Activated naive CD4-positive, alpha-beta T cell (primary cell): ENCODE measurements around the gene CD82.
"Not testable (repeated sequence)": the region's sequence is repeated elsewhere in the genome, so short reads cannot be mapped to it uniquely, and the experiment has no call there.

Experiments
- DNase-seq, 4 experiments: peaks; one replicate each; lab custom pipeline; 2025; lab: John Stamatoyannopoulos, UW

The CD82 gene

DNA sequence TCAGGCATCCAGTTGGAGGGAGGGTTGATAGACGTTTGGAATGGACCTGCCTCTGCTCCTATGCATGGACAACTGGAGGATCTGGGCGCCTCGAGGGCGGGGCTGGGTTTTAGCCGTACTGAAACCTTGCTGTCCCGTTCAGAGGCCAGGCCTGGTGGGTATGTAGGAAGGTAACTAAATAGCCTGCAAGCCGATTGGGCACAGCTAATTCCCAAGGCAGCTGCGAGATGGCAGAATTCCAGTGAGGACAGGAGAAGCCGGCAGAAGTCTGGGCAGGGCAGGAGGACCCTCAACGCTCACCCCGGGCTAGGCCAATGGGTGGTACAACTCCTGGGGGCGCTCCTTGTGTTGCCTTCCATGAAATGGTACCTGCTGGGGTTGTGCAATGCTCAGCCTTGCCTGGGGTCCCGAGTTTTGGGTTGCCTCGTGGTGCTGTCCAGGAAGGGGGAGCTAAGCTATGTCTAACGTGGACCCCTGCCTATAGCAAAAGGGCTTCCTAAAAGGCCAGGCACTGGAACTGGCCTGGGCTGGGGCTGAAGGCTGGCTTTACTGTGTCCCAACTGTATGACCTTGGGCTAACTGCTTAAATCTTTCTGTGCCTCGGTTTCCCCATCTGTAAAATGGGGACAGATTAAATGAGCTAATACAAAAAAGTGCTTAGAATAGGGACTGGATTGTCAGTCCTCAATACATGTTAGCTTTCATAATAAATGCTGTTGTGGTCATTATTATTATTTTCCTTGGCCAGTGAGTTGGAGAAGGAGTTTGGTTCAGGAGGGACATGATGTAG is 30.1 kb upstream of the CD82 start:
- no peak for DNase-seq

DNA sequence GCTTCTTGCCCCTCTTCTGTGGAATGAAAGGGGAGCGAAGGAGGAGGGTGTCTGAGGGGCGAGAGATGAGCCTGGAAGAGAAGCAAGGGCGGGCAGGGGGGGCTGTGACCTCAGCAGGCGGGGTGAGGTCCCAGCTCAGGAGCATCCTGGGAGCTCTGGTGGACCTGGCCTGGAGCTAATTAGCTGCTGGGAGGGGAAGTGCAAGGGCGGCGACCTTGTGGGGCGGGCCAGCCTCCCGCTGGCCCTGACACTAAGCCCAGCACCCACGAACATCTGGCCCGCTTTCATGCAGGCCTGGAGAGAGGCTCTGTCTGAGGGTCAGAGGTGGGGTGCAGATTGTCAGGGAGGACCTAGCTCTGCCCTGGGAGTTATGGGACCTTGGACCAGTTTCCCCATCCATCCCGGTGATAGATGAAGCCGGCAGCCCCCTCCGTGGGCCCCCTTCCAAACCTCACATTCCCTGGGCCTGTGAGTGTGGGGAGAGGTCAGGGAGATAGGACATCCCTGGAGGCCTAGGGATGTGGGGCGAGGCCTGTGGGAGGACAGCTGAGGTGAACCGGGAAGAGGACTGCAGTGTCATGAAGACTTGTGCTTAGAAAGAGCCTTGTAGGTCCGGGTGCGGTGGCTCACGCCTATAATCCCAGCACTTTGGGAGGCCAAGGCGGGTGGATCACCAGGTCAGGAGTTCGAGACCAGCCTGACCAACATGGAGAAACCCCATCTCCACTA is 28.5 kb upstream of the CD82 start:
- no peak for DNase-seq

DNA sequence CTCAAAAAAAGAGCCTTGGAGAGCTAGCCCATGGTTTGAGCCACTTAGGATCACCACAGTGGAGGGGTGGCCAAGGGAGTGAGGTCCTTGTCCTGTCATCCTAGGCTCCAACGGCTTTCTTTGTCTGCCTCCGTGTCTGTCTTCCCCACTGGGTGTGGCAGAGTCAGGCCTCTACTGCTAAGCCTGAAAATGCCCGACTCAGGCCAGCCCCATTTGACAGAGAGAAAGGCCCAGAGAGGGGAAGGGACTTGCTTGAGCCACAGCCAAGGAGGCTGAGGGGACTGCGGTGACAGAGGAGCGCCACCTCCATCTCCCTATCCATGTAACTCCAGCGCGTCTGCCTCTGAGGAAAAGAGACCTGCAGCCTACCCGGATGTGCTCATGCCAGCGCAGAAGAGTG is 27.8 kb upstream of the CD82 start:
- no peak for DNase-seq

DNA sequence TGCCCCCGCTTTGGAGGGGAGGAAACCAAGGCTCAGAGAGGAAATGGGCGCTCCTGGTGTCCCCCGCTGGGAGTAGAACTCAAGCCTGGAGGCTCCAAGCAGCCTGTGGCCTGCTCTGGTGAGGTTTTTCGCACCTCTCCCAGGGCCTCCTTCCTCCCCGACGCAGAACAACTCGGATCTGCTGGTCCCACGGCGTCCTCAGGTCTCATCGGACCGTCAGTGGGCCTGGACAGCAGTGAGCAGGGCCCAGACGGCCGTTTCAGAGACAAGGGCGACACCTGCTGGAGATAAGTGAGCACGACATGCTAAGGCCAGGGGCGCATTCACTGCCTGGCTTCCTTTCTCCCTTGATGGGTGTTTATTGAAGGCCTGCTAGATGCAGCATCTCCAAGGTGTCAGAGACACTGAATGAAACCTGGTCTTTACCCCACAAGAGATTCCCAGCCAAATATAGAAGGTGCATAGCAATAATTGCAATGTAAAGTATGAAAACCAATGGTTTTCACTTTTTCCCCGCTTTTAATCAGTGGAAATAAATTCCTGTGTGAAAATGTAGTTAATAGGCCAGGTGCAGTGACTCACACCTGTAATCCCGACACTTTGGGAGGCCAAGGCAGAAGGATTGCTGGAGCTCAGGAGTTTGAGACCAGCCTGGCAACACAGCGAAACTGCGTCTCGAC is 26.9 kb upstream of the CD82 start:
- DNase-seq = peak; percentile 27 to 57 (median 42)

DNA sequence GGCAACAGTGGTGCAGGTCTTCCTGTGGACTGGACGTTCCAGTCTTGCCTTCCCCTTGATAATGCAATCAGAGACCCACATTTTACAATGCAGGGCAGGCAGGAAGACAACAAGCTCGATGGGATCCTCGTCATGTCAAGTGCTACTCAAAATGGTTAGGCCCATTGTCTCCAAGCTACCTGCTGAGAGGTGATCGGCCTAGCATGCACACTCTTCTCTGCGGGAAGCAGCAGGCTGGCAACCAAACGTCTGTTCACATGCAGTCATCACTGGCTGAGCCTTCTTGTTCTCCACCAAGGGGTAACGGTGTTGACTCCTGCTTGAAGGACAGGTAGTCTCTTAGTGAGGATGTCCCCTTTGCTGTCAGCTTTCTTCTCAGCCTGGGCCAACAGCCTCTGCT is 25.5 kb upstream of the CD82 start:
- no peak for DNase-seq

DNA sequence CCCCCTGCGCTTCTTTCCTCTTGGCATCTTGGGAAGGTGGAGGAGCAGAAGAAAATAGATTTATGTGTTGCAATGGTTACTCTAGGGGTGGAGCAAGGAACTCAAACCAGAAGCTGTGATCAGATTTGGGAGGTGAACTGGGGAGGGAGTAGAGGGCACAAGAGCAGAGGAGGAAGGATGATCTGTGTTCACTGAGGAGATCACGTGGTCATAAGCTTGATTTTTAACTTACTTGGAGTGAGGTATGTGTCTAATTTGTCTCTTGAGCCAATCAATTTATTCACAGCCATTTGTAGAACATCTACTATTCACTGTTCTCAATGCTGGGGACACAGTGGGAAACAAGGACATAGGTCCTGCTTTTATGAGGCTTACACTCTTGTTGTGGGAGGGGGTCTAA is 24.8 kb upstream of the CD82 start:
- DNase-seq = no peak

DNA sequence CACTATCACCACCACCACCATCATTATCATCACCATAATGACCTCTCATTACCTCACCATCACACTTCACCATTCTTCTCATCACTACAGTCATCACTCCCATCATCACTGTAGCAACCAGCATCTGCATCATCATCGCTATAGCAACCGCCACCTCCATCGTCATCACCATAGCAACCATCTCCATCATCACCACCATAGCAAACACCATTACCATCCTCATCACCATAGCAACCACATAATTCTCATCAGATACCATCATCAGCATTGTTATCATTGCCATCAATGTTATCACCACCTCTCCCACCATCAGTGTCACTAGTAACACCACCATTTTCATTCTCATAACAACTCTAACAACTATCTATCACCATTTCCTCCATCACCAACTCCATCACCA is 23.1 kb upstream of the CD82 start:
- no peak for DNase-seq

DNA sequence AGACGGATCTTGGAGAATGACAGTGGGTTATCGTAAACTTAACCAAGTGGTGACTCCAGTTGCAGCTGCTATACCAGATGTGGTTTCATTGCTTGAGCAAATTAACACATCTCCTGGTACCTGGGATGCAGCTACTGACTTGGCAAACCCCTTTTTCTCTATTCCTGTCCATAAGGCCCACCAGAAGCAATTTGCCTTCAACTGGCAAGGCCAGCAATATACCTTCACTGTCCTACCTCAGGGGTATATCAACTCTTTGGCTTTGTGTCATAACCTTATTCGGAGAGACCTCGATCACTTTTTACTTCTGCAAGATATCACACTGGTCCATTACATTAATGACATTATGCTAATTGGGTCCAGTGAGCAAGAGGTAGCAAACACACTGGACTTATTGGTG is 18.5 kb upstream of the CD82 start:
- DNase-seq = not testable (repeated sequence)

DNA sequence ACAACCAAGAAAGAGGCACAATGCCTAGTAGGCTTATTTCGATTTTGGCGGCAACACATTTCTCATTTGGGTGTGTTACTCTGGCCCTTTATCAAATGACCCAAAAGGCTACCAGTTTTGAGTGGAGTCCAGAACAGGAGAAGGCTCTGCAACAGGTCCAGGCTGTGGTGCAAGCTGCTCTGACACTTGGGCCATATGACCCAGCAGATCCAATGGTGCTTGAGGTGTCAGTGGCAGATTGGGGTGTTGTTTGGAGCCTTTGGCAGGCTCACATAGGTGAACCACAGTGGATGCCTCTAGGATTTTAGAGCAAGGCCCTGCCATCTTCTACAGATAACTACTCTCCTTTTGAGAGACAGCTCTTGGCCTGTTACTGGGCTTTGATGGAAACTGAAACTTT is 17.9 kb upstream of the CD82 start:
- DNase-seq = not testable (repeated sequence)

DNA sequence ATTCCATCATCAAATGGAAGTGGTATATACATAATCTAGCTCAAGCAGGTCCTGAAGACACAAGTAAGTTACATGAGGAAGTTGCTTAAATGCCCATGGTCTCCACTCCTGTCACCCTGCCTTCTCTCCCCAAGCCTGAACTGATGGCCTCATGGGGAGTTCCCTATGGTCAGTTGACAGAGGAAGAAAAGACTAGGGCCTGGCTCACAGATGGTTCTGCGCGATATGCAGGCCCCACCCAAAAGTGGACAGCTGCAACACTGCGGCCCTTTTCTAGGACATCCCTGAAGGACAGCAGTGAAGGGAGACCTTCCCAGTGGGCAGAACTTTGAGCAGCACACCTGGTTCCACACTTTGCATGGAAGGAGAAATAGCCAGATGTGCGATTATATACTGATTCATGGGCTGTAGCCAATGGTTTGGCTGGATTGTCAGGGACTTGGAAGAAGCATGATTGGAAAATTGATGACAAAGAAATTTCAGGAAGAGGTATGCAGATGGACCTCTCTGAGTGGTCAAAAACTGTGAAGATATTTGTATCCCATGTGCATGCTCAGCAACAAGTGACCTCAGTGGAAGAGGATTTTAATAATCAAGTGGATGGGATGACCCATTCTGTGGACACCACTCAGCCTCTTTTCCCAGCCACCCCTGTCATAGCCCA is 17.3 kb upstream of the CD82 start:
- DNase-seq = no peak

DNA sequence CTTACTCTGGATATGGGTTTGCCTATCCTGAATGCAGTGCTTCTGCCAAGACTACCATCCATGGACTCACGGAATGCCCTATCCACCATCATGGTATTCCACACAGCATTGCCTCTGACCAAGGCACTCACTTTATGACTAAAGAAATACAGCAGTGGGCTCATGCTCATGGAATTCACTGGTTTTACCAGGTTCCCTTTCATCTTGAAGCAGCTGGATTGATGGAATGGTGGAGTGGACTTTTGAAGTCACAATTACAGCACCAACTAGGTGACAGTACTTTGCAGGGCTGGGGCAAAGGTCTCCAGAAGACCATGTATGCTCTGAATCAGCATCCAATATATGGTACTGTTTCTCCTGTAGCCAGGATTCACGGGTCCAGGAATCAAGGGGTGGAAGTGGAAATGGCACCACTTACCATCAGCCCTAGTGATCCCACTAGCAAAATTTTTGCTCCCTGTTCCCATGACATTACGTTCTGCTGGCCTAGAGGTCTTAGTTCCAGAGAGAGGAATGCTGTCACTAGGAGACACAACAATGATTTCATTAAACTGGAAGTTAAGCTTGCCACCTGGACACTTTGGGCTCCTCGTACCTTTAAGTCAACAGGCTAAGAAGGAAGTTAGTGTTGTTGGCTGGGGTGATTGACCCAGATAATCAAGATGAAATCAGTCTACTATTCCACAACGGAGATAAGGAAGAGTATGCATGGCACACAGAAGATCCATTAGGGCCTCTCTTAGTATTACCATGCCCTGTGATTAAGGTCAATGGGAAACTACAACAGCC is 16.3 kb upstream of the CD82 start:
- not testable (repeated sequence) for DNase-seq

DNA sequence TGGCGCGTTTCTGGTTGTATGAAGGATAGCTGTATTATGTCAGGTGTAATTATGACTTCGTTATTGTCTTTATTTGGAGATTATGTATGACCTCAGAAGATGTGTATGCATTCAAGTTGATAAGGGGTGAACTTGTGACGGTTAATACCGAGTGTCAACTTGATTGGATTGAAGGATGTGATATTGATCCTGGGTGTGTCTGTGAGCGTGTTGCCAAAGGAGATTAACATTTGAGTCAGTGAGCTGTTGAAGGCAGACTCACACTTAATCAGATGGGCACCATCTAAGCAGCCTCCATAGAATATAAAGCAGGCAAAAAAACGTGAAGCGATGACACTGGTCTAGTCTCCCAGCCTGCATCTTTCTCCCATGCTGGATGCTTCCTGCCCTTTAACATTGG is 15.3 kb upstream of the CD82 start:
- no peak for DNase-seq

DNA sequence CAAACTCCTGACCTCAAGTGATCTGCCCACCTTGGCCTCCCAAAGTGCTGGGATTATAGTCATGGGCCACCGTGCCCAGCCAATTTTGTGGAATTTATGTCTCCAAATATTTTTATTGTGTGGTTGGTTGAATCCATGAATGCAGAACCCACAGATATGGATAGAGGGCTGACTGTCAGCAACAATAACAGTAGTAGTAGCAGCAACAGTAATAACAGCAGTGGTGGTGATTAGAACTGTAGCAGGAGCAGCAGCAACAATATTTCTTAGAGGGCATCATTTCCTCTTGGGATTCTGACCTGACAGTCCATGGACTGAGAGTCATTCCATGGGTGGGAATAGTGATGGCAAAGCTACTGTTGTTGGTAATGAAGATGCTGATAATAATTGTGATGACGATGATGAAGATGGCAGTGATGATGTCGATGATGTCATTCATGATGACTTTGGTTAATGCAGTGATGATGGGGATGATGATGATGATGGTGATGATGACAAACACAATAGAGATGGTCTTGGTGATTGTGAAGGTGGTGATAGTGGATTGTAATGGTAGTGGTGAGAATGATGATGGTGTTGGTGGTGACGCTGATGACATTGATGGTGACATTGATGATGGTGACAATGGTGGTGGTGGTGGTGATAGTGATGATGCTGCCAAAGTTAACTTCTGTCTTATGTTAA is 13.9 kb upstream of the CD82 start:
- DNase-seq = no peak

DNA sequence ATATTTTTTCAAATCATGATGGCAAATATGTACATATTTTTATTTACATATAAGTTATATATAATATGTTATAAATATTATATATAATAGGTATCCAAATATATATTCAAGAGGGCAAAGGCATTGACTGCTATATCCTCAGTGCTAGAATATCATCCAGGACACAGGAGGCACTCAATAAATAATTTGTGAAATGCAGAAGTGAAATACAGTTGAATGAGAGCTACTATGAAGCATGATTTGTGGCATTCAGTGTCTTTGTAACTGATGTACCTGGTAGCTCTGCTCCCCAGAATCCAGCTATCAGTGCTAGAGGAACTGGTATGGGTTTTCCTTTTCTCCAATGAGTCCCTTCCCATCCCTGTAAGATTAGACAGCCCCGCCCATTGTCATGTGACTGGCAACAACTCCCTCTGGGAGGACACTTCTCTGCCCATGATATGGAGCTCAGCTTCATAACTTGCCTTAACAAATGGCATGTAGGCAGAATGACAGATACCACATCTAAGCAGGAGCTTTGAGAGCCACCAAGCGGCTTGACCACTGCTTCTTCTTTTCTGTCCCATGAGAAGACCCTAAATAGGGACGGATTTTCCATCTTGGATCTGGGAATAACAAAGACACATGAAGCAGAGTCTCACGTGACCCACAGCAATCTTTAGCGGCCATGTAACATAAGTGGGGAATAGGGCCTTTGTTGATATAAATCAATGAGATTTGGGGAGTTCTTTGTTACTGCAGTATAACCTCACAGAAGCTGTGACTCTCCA is 10.2 kb upstream of the CD82 start:
- DNase-seq = no peak

DNA sequence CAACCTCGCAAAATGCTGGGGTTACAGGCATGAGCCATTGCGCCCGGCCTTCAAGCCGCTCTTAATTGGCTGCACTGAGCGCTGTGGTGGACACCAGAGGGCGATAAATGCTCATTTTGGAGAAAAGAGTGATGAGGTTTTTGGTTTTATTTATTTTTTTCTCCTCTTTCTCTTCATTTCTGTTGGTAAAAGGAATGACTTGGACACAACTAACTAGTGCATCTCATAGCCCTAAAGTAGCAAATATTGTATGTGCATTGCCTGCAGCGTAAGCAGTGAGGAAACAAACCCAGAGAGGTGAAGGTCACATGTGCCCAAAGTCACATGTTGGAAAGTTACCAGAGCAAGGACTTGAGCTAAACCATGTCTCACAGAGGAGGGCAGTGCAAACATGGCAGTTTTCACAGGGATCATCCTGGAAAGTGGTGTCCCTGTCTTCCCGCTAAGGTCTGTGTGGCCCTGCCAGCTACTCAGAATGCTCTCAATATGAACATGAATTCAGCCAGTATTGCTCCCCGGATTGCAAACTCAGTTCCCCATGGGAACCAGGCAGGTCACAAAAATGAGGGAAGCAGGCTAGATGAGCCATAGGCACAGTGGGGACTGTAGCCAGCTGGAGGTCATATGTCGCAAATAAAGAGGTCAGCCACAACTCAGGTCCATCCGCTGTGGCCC is 8.6 kb upstream of the CD82 start:
- DNase-seq = peak in 3 of 4 experiments; percentile 31 to 59 (median 55)

DNA sequence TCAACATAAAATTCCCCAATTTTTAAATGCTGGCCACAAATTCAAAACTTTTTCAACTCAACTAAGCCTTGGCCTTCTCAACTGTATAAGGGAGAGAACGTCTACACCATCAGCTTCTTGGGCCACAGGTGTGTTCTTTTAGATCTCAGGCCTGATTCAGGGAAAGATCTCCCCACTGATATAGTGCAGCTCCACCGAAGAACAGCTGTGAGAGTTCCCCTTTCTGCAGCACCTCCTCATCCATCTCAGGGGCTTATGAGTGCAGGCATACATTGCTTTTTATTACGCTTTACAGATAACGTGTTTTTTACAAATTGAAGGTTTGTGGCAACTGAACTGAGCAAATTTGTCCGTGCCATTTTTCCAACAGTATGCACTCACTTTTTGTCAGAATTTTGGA is 8.0 kb upstream of the CD82 start:
- DNase-seq = no peak

DNA sequence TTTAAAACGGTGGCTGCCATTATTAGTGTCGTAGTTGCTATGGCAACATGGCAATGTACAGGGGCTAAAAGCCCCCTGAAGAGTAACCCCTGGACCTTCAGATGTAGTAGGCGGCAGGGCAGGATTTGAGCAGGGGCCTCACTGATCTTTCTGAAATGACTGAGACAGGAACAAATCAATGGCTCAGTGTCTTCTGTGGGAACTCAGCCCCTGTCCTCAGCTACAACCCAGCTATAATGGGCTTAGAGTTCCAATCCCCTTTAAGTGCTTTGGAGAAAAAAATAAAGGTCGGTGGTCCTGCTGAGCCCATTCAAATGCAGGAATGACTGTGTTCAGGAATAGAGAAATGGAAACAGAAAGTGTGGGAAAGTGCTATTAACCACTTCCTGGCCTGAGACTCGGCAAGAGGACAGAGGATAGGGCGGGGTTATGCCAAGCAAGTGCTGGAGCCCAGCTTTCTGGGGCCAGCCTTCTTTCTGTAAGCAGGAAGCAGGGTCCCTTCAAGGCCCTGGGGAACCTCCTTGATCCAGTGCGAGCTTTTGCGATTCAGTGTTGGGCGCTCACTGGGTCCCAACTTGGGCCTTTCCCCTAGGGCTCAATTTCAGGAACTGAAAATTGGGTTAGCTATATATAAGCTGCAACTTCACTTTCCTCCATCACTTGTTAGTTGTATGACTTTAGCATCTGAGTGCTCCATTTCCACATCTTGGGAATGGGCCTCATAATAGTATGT is 6.1 kb upstream of the CD82 start:
- DNase-seq = no peak

DNA sequence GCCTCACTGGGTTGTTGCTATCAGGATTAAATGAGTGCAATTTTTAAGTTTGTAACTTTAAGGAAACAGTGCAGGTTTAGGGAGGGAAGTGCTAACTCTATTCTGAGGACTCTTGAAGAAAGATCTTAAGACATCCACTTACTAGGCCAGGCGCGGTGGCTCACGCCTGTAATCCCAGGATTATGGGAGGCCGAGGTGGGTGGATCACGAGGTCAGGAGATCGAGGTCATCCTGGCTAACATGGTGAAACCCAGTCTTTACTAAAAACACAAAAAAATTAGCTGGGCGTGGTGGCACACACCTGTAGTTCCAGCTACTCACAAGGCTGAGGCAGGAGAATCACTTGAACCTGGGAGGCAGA is 5.5 kb upstream of the CD82 start:
- not testable (repeated sequence) for DNase-seq

DNA sequence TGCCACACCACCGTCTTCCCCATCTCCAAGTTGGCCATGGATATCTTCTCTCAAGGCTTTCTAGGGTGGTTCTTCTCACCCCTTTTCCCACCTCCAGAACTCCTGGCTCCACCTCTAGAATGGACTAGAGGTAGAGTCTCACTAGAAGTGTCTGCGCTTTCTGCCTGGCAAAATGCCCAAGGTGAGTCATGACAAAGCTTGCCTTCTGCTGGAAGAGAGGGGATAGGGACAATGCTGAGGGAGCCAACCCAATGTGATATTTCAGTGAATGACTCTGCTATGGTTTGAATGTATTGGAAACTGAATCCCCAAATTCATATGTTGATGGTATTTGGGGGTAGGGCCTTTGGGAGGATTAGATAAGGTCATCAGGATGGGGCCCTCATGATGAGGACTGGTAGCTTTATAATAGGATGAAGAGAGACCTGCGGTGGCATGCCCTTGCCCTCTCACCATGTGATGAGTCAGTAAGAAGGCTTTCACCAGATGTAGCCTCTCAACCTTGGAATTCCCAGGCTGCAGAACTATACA is 4.1 kb upstream of the CD82 start:
- DNase-seq = no peak
